GM12874 (cell line): ENCODE measurements around the gene CAMP.

Source experiments
- TF ChIP-seq, protein P1 (sequence below): IDR thresholded peaks from 2 replicates; pipeline ENCODE4 v1.5.1; 2011; ENCODE audit warnings: low read depth, mild to moderate bottlenecking, control low read depth, low read length, moderate library complexity; ENCODE audit not compliant: insufficient read depth

Gene CAMP

DNA sequence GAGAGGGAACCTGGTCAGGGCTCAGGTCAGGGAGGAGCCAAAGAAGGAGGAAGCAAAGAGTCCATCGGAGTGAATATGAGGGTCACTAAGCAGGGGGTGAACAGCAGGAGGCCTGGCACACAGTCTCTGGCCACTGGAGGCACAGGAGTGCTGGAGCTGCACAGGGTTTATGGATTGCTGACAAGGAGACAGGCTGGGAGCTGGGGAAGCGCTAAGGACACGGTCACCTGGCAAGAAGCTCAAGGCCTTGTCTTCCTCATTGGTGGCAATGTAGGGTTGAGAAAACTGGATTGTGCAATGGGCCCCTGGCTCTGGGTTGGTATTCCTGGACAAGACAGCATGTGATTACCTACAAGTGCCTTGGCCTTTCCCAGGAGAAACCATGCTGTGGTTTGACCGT, 5.8 kb upstream of the CAMP start:
- TF ChIP-seq, protein P1, sequence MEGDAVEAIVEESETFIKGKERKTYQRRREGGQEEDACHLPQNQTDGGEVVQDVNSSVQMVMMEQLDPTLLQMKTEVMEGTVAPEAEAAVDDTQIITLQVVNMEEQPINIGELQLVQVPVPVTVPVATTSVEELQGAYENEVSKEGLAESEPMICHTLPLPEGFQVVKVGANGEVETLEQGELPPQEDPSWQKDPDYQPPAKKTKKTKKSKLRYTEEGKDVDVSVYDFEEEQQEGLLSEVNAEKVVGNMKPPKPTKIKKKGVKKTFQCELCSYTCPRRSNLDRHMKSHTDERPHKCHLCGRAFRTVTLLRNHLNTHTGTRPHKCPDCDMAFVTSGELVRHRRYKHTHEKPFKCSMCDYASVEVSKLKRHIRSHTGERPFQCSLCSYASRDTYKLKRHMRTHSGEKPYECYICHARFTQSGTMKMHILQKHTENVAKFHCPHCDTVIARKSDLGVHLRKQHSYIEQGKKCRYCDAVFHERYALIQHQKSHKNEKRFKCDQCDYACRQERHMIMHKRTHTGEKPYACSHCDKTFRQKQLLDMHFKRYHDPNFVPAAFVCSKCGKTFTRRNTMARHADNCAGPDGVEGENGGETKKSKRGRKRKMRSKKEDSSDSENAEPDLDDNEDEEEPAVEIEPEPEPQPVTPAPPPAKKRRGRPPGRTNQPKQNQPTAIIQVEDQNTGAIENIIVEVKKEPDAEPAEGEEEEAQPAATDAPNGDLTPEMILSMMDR: no peak

DNA sequence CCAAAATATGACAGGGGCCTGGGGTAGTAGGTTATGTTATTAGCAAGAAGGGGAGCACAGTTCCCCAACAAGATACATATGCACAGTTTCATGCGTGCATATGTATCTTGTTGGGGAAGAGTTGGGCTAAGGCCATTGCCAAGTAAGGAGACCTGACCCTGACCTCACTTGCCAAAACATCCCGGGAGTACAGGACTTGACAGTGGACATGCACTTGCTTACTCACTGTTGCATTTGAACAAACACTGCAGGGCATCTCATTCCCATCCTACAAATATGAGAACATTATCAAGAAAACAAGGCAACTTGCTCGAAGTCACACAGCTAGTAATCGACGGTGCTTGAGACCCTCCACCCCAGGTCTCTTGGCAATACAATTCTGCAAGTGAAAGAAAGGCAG, 4.8 kb upstream of the CAMP start:
- TF ChIP-seq, protein P1: no peak

DNA sequence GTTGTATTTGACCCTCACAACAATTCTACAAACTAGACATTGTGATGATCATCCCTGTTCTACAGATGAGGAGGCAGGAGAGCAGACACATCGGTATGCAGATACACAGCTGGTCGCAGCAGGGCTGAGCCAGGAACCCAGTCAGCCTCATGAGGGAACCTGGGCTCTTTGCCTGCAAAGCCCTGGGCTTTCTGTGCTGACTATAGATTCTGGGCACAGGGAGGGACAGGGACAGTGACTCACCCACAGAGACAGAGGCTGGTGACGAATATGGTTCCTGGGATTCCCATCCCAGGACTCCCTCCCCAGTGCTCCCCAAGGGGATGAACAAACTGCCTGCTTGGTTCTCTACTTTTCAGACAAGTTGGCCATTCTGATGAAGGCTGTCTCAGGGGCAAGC, 3.8 kb upstream of the CAMP start:
- TF ChIP-seq, protein P1: no peak

DNA sequence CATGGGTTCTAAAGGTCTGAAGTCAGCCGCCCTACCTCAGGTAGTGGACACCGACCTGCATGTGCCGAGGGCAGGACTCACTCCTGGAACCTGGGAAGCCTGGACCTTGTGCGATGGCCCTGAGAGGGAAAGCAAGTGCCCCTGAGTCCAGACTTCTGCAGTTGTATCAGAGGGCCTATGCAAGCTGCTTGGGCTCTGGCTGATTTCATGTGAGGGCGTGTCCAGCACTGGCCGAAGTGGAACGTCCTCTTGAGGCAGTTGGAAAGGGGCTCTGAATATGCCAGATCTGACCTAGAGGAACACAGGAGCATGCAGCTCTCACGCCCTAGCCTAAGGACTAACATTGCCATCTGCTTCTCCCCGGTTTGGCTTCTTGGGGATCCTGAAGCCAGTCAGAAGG, 2.5 kb upstream of the CAMP start:
- TF ChIP-seq, protein P1: no peak

DNA sequence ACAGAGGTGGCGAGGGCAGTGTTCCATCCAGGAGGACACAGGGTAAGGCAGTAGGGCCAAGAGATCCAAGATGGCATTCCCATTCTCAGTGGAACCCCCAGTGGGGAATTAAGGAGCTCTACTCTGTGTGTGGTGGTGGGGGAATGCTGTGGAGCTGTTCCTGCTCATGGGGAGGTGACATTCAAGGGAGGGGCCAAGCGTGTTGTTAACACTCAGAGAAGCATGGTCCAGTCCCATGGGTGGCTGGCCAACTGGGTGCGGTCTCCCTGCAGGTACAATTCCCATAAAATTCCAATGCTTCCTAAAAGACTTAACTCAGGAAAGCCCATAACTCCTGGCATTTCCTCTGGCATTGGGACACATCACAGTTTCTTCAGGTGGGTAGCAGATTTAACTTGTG, 2.3 kb downstream of the CAMP start:
- TF ChIP-seq, protein P1: no peak

DNA sequence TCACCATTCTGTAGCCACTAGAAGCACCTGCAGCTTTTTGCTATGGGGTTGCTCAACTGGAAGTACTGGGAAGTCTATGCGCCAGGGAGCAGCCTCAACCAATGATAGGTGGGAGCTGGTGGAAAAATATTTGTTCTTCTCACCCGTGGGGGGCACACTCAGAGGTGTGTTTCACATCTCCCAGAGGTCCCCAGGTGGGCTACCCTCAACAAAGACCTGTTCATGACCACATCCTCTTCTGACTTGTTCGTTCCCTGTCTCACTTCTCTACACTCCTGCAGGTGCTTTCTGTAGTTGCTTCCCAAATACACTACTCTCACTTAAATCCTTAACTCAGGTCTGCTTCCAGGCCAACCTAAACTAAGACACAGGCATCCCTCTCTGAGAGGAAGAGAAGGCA, 3.6 kb downstream of the CAMP start:
- TF ChIP-seq, protein P1: no peak

DNA sequence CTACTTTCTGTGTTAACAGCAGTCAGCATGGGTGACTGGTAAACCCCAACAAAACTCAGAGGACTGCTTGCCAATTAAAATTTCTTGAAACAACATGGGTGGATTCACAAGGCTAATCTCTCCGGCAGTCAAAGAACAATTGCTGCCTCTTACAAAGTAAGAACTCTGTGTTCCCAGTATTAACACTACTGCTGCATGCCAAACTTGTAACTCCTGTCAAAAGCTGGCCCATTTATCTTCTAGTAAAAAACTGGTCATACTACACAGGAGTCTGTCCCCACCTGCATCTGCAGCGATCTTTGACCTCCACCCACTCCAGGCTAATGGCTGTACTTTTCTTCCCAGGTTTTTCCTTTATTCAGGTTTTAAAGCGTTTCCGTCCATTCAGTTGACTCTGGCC, 8.9 kb downstream of the CAMP start:
- TF ChIP-seq, protein P1: no peak

DNA sequence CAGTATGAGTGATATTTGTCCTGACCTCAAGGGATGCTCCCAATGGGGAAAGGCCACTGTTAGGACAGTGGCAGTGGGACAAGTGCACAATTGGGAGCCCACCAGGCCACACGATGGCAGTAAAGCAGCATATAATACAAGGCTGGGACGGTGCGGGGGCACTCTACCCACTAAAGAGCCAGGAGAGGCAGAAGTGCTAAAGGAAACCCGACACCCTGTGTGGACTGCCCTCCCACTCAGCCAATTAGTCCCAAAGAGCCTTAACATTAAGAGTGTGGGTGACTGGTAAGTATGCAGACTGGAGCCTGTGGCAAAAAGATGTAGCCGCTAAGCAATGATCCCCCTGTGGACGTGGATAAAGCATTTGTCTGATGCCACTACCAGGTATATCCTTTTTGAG, 9.4 kb downstream of the CAMP start:
- TF ChIP-seq, protein P1: peak; percentile 67
